Mesodermal cell (in vitro differentiated cells): ENCODE data around the gene CYP26B1.

Source experiments
- H3K27ac ChIP-seq: 2 replicates; pipeline ENCODE4 v1.7.0; 2013; ENCODE audit warnings: mild to moderate bottlenecking, low read depth, low read length, moderate library complexity; ENCODE audit not compliant: severe bottlenecking
- H3K36me3 ChIP-seq: 2 replicates; pipeline ENCODE4 v1.7.1; 2013; ENCODE audit warnings: mild to moderate bottlenecking, low read length, moderate library complexity; ENCODE audit not compliant: control insufficient read depth, insufficient read depth
- H3K4me1 ChIP-seq: one replicate; pipeline ENCODE4 v1.7.1; 2013; ENCODE audit warnings: mild to moderate bottlenecking, low read length; ENCODE audit not compliant: insufficient read depth, control insufficient read depth, poor library complexity, severe bottlenecking
- H3K4me3 ChIP-seq: 2 replicates; pipeline ENCODE4 v1.7.0; 2013; ENCODE audit warnings: low read length, control low read depth, mild to moderate bottlenecking; ENCODE audit not compliant: insufficient read depth, poor library complexity, severe bottlenecking; ENCODE audit errors: extremely low read depth
- H3K9me3 ChIP-seq: 2 replicates; pipeline ENCODE4 v1.7.1; 2013; ENCODE audit warnings: mild to moderate bottlenecking, low read length, moderate library complexity; ENCODE audit not compliant: control insufficient read depth
- WGBS, 2 experiments: methylation state at CpG; one replicate each; pipeline ENCODE4 v1.1.5; 2013; ENCODE audit warnings: missing lambda C conversion rate in 2 of 2; ENCODE audit not compliant: insufficient coverage in 2 of 2; 5-methylcytosine and 5-hydroxymethylcytosine counted together

The CYP26B1 gene

DNA sequence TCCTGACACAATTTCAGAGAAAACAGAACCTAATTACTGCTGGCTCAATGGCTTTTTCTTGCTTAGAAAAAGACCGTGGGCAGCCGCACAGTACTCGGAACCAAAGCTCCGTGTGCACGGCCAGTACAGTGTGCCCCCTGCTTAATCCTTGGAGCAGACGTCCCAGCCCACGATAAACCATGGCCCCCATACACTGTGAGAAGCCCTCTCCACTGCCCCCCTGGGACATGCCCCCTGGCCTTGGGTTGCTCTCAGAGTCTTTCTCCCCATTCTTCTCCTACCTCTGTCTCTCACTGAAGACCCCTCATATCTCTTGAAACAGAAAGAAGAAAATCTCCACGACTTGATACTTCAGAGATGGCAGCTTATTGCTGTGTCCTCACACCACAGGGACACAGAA lies 44.0 kb downstream of the CYP26B1 start:
- H3K36me3 ChIP-seq, result no peaks in the 10 kb centered on the region
- 90 to 98% methylated on average over 8 of the region's 8 CpGs for WGBS, 2 experiments
- H3K4me3 ChIP-seq, result no peak overlapping the region
- H3K27ac ChIP-seq, result no peak overlapping the region
- no peaks in the 10 kb centered on the region for H3K4me1 ChIP-seq
- H3K9me3 ChIP-seq, result no peaks in the 10 kb centered on the region

DNA sequence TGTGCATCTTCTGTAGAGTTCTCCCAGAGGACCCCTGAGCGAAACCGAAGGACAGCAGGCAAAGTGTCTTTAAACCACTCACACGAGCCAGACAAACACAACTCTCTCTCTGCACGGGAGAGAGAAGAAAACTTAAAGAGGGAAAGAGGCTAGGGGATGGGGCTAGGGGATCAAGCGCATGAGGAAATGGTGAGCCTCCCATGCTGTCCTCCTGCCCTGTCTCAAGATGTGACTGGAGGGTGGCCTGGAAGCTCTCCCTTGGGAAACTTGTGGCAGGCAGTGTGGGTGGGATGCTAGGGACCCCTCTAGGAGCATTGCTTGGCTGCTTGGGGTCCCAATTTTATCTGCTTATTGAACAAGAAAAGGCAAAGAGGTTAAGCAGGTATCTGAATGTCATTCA lies 44.5 kb downstream of the CYP26B1 start:
- H3K9me3 ChIP-seq, result no peaks in the 10 kb centered on the region
- no peaks in the 10 kb centered on the region for H3K36me3 ChIP-seq
- no peaks in the 10 kb centered on the region for H3K4me1 ChIP-seq
- H3K27ac ChIP-seq, result no peak overlapping the region
- H3K4me3 ChIP-seq, result no peak overlapping the region
- WGBS, 2 experiments, result 80 to 92% methylated on average over 2 to 3 of the region's 5 CpGs

DNA sequence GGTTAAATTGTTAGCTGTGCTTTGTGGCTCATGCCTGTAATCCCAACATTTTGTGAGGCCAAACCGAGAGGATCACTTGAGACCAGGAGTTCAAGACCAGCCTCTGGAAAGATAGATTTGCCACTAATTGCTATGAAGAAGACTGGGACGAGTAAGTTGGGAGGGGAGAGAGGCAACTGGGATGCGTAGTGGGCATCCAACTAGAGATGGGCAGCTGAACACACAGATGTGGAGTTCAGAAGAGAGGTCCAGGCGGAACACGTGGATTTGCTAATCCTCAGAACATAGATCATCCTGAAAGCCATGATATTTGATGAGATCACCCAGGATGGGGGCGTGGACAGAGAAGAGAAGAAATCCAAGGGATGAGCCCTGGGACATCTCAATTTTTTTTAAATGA lies 48.7 kb downstream of the CYP26B1 start:
- Histone ChIP-seq H3K4me1 (no peaks in the 10 kb centered on the region), H3K4me3 (no peak overlapping the region)
- WGBS, 2 experiments, result 84 to 91% methylated on average over 3 to 5 of the region's 6 CpGs

DNA sequence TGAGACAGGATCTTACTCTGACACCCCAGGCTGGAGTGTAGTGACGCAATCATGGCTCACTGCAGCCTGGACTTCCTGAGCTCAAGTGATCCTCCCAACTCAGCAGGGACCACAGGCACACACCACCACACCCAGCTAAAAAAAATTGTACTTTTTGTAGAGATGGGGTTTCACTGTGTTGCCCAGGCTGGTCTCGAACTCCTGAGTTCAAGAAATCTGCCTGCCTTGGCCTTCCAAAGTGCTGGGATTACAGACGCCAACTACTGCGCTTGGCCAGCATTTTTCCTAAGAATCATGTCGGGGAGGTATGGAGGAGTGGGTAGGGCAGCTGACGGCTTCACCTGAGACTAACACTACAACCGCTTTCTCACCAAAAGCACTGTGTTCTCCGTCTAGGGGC lies 50.4 kb downstream of the CYP26B1 start:
- Histone ChIP-seq H3K4me1 (no peaks in the 10 kb centered on the region), H3K4me3 (no peak overlapping the region), H3K9me3 (no peaks in the 10 kb centered on the region), H3K36me3 (no peaks in the 10 kb centered on the region), H3K27ac (no peak overlapping the region)
- WGBS, 2 experiments, result 88 to 91% methylated on average over 4 to 6 of the region's 8 CpGs

More for the DNA sequence above, 48.7 kb downstream of the CYP26B1 start:
- H3K27ac ChIP-seq, result no peak overlapping the region
- no peaks in the 10 kb centered on the region for H3K36me3 ChIP-seq
- no peaks in the 10 kb centered on the region for H3K9me3 ChIP-seq

DNA sequence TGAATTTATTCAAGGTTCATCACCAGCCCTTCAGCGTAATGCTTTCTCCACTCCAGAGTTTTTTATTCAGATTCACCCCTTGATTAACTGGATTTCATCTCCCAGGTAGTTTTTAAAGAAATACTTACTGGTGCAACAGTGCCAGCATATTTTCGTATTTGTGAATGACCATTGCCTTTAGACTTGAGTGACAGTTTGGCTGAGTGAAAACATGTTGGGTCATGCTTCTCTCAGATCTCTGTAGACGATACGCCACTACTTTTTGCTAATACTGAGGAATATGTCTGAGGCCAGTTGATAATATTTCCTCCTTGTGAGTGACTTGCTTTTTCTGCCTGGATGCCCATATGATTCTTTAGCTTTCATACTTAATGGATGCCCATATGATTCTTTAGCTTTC lies 51.5 kb downstream of the CYP26B1 start:
- no peaks in the 10 kb centered on the region for H3K36me3 ChIP-seq
- no peak overlapping the region for H3K4me3 ChIP-seq
- H3K27ac ChIP-seq, result no peak overlapping the region
- no peaks in the 10 kb centered on the region for H3K9me3 ChIP-seq
- 94 to 100% methylated on average over 2 to 3 of the region's 4 CpGs for WGBS, 2 experiments
- H3K4me1 ChIP-seq, result no peaks in the 10 kb centered on the region

DNA sequence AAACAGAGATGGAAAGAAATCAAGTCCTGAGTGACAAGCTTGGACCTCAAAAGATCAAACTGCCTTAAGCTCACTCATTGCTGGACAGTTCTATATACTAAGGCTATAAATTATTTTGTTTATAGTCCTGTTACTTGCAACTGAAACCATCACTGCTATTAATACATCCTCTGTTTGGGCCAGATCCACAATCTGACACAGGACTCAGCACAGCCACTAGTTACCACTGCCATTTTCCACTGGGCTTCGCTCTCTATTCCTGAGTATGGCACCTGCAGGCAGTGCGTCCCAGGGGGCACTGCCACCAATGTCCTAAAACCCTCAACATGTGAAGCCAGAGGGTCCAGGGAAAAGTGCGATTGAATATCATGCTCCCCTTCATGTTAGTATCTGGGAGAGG lies 52.3 kb downstream of the CYP26B1 start:
- H3K36me3 ChIP-seq, result no peaks in the 10 kb centered on the region
- H3K4me1 ChIP-seq, result no peaks in the 10 kb centered on the region
- H3K9me3 ChIP-seq, result no peaks in the 10 kb centered on the region
- no peak overlapping the region for H3K27ac ChIP-seq
- no peak overlapping the region for H3K4me3 ChIP-seq
- WGBS, 2 experiments, result 83 to 95% methylated on average over 1 to 3 of the region's 3 CpGs

DNA sequence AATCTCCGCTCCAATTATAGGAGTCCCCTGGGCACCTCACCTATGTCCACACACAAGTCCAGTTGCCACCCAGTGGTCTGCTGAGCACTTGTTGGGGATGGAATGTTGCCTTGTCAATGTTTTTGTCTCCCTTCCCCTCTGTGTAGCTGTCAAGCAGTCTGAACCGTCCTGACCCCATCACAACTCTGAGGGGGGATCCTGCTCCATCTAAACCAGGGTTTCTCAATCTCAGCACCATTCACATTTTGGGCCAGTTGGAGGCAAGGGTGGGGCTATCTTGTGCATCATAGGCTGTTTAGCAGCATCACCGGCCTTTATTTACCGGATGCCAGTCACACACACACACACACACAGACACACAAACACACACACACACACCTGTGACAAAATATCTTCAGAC lies 53.0 kb downstream of the CYP26B1 start:
- no peak overlapping the region for H3K4me3 ChIP-seq
- no CpG with 5 or more reads among the region's 4 CpGs for WGBS, 2 experiments
- H3K36me3 ChIP-seq, result no peaks in the 10 kb centered on the region
- no peaks in the 10 kb centered on the region for H3K9me3 ChIP-seq
- H3K4me1 ChIP-seq, result no peaks in the 10 kb centered on the region
- no peak overlapping the region for H3K27ac ChIP-seq

DNA sequence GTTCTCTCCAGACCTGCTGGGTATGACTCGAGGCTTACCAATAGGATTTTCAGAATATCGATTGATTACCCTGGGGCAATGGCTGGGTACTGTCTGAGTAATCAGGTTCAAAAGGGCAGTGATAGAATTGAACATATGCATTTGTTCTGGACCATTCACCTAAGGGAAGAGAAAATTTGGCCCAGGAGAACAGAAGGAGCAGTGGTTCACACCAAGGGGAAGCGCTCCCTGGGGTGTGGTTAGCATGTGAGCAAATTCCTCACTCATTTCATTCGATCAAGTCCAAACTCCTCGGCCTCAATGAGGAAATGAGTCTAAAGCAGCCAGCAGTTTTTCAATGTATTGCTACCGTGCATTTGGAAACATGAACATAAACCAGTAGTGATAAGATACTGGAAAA lies 55.6 kb downstream of the CYP26B1 start:
- H3K9me3 ChIP-seq, result no peaks in the 10 kb centered on the region
- H3K4me3 ChIP-seq, result no peak overlapping the region
- H3K36me3 ChIP-seq, result no peaks in the 10 kb centered on the region
- H3K27ac ChIP-seq, result no peak overlapping the region
- H3K4me1 ChIP-seq, result no peaks in the 10 kb centered on the region
- WGBS, 2 experiments, result 88% methylated on average over 5 of the region's 6 CpGs

DNA sequence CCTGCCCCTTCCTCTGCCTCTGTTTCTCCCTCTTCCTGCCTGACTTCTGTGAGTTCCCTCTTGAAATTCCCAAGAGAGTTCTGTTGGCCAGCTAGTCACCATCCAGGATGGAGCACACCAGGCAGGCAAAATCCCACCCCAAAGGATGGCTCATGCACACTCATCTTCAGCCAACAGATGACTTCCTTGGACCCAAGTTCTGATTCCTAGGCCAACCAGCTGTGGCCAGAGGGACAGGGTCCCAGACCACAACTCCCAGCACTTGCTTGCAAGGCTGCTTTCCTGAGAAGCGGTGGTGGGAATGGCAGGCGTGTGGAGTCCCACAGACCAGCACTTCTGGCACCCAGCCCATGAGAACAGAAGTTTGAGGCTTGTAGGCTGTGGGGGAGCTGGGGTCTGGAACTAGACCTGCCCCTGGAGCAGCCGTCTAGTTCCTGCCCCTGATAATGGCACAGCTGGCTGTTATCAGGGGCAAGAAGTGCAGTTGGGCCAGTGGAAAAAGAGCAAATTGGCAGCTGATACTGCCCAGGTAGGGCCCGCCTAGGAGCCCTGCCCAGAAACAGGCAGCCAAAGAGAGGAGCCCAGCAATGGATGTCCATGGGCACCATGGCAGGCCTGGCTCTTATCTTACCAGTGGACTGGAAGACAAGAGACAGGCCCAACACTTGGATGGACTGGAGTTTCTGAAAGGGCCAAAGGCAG lies 56.7 kb downstream of the CYP26B1 start:
- Histone ChIP-seq H3K36me3 (no peaks in the 10 kb centered on the region), H3K27ac (no peak overlapping the region), H3K9me3 (no peaks in the 10 kb centered on the region), H3K4me1 (no peaks in the 10 kb centered on the region), H3K4me3 (no peak overlapping the region)
- 87% methylated on average over 2 to 4 of the region's 4 CpGs for WGBS, 2 experiments

DNA sequence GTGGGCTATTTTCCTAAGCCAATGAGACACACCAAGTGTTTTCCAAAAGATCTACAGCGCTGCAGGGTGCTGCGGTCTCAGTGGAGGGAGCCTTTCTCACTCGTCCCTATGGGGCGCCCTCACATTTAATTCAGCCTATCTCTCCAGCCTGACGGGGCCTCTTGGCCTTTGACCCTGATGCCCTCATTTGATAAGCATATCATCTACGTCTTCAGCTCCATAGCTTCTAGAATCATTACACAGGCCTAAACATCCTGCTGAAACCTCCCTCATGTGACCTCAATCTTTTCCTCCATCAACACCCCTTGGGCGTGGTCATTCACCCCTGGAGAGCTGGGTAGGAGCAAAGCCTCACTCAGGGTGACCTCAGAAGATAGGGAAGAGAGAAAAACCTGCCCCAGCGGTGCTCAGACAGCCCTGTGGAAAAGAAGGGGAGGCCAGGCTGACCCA lies 57.4 kb downstream of the CYP26B1 start:
- H3K4me1 ChIP-seq, result no peaks in the 10 kb centered on the region
- WGBS, 2 experiments, result 87 to 96% methylated on average over 4 to 7 of the region's 8 CpGs
- no peak overlapping the region for H3K4me3 ChIP-seq
- no peak overlapping the region for H3K27ac ChIP-seq
- no peaks in the 10 kb centered on the region for H3K9me3 ChIP-seq
- no peaks in the 10 kb centered on the region for H3K36me3 ChIP-seq

DNA sequence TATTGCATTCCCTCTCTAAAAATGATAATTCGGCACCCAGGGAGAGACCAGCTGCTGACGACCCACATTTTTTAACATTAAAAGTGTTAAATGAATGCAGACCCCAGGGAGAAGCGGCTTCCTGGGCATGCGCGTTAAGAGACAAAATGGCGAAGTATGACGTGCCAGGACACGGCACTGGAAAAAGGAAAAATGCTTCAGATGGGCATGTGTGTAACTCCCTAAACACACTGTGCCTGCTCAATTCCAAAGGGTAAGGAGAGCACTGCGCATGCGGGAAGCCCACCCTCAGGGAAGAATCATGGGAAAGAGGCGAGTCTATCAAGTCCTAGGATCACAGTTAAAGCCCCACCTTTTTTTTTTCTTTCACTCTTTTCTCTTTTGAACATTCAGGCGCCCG lies 58.1 kb downstream of the CYP26B1 start:
- Histone ChIP-seq H3K36me3 (no peaks in the 10 kb centered on the region), H3K9me3 (no peaks in the 10 kb centered on the region), H3K4me3 (no peak overlapping the region), H3K4me1 (peaks cover 4% of the 10 kb centered on the region), H3K27ac (no peak overlapping the region)
- 95 to 96% methylated on average over 11 of the region's 13 CpGs for WGBS, 2 experiments
